GM19372 (cell line): ENCODE measurements around the gene POLK.
"Not testable (repeated sequence)": the region's sequence is repeated elsewhere in the genome, so short reads cannot be mapped to it uniquely, and the experiment has no call there.

Source experiments
- ATAC-seq: cut with Tn5 transposase; IDR thresholded peaks from one replicate; pipeline ENCODE4 v1.9.1; 2021; ENCODE audit warnings: mild to moderate bottlenecking, low read depth, moderate library complexity; ENCODE audit not compliant: unreplicated experiment

POLK gene

GRCh38 chr5:75545131-75545530, 33.4 kb downstream of the POLK start:
- no peak for ATAC-seq

- no peak for ATAC-seq
Measured at GRCh38 chr5:75546830-75547229, 35.1 kb downstream of the POLK start.

GRCh38 chr5:75547812-75548211, 36.1 kb downstream of the POLK start:
- ATAC-seq = no peak

- ATAC-seq = no peak
Measured at GRCh38 chr5:75550597-75550996, 38.9 kb downstream of the POLK start.

GRCh38 chr5:75551471-75551870, 39.8 kb downstream of the POLK start:
- ATAC-seq = no peak

- ATAC-seq = no peak
Measured at GRCh38 chr5:75552764-75553163, 41.1 kb downstream of the POLK start.

- no peak for ATAC-seq
Measured at GRCh38 chr5:75553358-75553757, 41.7 kb downstream of the POLK start.

- no peak for ATAC-seq
Measured at GRCh38 chr5:75558221-75558620, 46.5 kb downstream of the POLK start.

GRCh38 chr5:75558981-75559632, 47.4 kb downstream of the POLK start:
- ATAC-seq = no peak

- not testable (repeated sequence) for ATAC-seq
Measured at GRCh38 chr5:75560655-75561054, 49.0 kb downstream of the POLK start.

- peak; percentile 11 for ATAC-seq
Measured at GRCh38 chr5:75565991-75566709, 54.5 kb downstream of the POLK start.

- peak; percentile 75 for ATAC-seq
Measured at GRCh38 chr5:75566710-75567309, 55.1 kb downstream of the POLK start.

GRCh38 chr5:75567710-75568109, 56.0 kb downstream of the POLK start:
- ATAC-seq = no peak

GRCh38 chr5:75568202-75568601, 56.5 kb downstream of the POLK start:
- ATAC-seq = no peak

- ATAC-seq = no peak
Measured at GRCh38 chr5:75571547-75571946, 59.9 kb downstream of the POLK start.

GRCh38 chr5:75574791-75575190, 63.1 kb downstream of the POLK start:
- ATAC-seq = peak; percentile 27

GRCh38 chr5:75578280-75578679, 66.6 kb downstream of the POLK start:
- not testable (repeated sequence) for ATAC-seq

- no peak for ATAC-seq
Measured at GRCh38 chr5:75584641-75585040, 73.0 kb downstream of the POLK start.

GRCh38 chr5:75588666-75589065, 77.0 kb downstream of the POLK start:
- no peak for ATAC-seq

GRCh38 chr5:75600535-75600934, 88.8 kb downstream of the POLK start:
- no peak for ATAC-seq

- no peak for ATAC-seq
Measured at GRCh38 chr5:75601567-75601966, 89.9 kb downstream of the POLK start.

- ATAC-seq = no peak
Measured at GRCh38 chr5:75601996-75602395, 90.3 kb downstream of the POLK start.
